ENCODE data around the gene SNX6. TPM values are rescaled to one million over a fixed set of nuclear protein-coding genes. Genes with fewer than 3 reads are reported as not detected.
"Not testable (repeated sequence)": the region's sequence is repeated elsewhere in the genome, so short reads cannot be mapped to it uniquely, and the experiment has no call there.

SNX6 gene
- total RNA-seq, 1 donor from 2014 or later = 129 TPM

DNA sequence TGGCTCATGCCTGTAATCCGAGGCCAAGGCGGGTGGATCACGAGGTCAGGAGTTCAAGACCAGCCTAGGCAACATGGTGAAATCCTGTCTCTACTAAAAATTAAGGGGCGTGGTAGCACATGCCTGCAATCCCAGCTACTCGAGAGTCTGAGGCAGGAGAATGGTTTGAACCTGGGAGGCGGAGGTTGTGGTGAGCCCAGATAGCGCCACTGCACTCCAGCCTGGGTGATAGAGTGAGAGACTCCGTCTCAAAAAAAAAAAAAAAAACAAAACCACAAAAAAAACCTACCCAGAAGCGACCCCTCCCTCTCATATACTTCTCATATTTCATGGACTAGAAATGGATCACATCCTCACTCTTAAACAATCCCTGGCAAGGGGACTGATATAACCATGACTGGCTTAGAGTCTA is 4.4 kb upstream of the SNX6 start:
- not testable (repeated sequence) for DNase-seq (ENCODE audit: low spot score)

DNA sequence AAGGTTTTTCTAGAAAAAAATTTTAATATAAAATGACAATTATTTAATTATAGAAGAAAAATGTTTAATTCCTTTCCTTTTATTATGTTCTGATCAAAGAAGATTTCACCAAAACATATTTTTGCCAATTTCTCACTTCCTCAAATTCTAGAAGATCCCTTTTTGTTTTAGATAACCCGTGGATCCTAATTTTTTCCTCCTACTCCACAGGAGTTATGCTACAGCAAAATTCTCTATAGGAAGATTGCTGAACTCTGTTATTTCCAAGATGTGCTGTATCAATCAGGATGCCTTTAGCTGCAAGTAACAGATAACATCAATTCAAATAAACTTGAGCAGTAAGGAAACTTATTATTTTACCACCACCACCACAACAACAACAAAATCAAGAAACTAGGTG is 3.8 kb upstream of the SNX6 start:
- no peak for DNase-seq (ENCODE audit: low spot score)

DNA sequence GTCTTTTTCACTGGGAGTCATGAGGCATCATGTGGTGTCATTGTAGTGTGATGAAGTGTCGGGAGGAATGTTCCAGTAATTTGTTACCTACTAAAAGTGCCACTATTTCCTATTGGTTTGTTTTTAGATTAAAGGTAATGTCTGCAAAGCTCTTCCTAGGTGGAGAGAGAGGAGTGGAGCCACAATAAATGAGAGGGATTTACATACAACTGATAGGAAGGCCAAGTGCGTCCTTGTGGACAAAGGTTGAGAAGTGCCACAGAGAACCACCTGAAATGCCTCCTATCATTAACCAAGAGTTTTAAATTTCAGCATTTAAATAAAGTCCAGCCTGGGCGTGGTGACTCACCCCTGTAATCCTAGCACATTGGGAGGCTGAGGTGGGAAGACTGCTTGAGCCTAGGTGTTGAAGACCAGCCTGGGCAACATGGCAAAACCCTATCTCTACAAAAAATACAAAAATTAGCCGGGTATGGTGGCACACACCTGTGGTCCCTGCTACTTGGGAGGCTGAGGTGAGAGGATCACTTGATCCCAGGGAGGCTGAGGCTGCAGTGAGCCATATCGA is 2.5 kb upstream of the SNX6 start:
- DNase-seq (ENCODE audit: low spot score) = no peak

DNA sequence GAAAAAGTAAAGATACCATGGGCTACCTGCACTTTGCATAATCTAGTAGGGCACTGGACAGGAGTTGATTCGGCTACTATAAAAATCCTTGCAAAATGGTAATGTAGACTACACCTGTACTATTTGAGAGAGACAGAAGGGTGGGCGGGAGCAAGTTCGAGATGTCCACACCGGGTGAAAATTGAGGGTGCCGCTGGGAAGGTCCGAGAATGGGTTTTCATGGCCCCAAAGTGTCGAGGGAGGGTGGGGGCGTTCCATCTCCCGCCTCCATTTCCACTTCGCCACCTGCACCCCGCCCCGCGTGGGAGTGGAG is 648 bp downstream of the SNX6 start:
- no peak for DNase-seq (ENCODE audit: low spot score)

DNA sequence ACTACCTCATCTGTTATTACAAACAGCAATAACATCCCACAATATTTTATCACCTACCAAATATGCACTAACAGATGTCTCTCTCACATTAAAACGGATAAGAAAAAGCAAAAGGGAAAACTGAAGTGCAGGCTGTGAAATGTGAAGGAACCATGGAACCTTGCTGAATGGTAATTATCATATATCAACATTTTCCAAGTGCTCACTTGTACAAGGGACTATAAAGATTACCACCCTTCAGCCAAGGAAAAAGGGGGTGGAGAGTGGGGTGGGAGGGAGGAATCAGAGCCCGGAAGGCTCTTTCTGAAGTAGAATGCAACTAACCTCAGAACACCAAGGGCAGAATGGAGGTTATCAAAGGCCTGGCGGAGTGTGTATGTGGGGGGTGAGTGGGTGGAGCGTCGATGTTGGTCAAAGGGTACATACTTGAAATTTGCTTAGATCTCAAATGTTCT is 1.2 kb downstream of the SNX6 start:
- no peak for DNase-seq (ENCODE audit: low spot score)

DNA sequence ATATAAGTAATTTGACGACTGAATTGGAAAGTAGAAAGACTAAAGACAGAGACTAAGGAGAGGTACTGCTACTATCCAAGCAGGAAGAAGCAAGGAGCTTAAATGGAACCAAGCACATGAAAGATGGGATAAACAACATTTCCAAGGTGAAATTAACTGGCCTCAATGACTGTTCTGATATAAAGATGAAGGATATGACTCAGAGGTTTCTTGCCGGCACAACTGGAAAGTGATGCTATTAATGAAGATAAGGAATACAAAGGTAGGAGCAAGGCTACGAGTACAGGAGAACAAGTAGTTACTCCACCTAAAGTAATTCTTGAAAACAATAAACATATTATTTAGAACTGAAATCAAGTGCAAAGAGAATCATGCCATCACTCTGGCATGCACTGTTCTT is 6.4 kb downstream of the SNX6 start:
- DNase-seq (ENCODE audit: low spot score) = no peak

DNA sequence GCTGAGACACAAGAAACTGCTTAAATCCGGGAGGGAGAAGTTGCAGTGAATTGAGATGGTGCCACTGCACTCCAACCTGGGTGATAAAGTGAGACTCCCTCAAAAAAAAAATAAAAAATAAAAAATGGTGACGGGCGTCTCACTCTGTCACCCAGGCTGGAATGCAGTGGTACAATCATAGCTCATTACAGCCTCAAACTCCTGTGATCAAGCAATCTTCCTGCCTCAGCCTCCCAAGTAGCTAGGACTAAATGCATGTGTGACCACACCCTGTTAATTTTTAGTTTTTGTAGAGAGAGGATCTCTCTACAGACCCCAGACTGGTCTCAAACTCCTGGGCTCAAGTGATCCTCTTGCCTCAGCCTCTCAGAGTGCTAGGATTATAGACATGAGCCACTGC is 9.1 kb downstream of the SNX6 start:
- no peak for DNase-seq (ENCODE audit: low spot score)

DNA sequence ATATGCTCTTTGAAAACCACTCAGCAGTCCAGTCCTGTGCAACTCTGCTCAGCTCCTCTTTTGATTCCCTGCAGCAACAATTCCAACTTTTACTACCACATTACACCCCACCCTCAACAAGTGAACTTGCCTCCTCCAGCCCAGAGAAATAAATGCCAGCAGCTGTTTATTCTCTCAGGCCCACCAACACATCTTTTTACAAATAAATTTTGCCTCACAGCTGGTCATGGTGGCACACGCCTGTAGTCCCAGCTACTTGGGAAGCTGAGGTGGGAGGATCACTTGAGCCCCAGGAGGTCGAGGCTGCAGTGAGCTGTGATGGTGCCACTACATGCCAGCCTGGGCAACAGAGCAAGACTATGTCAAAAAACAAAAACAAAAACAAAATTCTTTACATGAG is 9.8 kb downstream of the SNX6 start:
- DNase-seq (ENCODE audit: low spot score) = no peak

DNA sequence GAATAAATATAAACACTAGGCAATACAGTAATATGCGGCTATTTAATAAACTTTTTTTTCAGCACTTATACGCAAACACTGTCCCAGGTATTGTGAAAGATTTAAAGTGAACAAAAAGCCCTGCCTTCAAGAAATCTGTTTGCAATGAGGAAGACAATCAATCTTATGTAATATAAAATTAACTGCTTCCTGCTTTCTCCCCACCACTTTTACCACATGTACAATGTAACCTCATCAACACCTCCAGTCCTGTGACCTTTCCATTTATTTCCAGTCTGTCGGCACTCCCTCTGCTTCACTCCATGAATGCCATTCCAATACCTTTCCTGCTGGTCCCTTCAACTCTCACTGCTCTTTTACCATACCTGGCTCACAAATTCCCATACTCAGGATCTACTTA is 10.5 kb downstream of the SNX6 start:
- no peak for DNase-seq (ENCODE audit: low spot score)

DNA sequence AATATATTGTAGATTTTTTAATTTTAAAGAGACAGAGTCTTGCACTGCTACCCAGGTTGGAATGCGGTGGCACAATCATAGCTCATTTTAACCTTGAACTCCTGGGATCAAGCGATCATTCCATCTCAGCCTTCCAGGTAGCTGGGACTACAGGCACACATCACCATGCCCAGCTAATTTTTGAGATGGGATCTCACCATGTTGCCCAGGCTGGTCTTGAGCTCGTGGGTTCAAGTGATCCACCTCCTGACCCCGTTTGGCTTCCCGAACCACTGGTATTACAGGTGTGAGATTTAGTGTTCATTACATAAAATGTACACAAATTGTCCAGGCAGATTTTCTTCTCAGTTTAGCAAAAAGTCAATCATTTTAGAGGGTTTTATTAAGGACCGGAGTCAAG is 13.6 kb downstream of the SNX6 start:
- no peak for DNase-seq (ENCODE audit: low spot score)

DNA sequence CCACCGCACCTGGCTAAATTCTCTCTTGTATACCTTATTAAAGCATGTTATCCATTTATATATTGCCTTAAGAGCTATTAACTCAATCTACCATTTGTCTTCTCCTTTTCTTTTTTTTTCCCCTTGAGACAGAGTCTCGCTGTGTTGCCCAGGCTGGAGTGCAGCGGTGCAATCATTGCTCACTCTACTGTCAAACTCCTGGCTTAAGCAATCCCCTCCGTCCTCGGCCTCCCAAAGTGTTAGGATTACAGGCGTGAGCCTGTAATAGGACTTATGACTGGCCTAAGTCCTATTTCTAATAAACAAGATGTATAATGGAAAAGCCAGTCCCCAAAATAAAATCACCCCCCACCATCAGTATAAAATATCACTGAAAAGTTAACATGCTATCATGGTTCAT is 14.4 kb downstream of the SNX6 start:
- no peak for DNase-seq (ENCODE audit: low spot score)

DNA sequence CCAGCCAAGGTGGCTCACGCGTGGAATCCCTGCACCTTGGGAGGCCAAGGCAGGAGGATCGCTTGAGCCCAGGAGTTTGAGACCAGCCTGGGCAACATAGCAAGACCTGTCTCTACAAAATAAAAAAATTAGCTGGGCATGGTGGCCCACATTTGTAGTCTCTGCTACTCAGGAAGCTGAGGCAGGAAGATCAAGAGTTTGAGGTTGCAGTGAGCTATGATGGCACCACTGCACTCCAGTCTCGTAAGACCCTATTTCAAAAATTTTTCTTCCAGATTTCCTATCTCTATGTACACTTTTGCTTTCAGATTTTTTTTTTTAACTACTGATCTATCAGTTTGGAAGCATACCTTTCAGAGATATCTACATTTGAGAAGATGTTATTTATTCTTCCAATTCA is 15.3 kb downstream of the SNX6 start:
- DNase-seq (ENCODE audit: low spot score) = no peak

DNA sequence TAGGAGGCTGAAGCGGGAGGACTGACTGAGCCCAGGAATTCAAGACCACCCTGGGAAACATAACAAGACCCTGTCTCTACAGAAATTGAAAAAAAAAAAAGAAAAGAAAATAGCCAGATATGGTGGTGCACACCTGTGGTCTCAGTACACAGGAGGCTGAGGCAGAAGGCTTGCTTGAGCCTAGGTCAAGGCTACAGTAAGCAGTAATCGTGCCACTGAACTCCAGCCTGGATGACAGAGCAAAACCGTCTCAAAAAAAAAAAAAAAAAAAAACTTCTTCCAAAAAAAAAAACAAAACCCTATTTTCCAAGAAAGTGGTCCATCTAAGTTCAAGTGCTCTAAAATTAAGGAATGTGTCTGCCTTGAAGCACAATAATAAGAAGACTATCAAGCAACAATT is 19.8 kb downstream of the SNX6 start:
- no peak for DNase-seq (ENCODE audit: low spot score)

DNA sequence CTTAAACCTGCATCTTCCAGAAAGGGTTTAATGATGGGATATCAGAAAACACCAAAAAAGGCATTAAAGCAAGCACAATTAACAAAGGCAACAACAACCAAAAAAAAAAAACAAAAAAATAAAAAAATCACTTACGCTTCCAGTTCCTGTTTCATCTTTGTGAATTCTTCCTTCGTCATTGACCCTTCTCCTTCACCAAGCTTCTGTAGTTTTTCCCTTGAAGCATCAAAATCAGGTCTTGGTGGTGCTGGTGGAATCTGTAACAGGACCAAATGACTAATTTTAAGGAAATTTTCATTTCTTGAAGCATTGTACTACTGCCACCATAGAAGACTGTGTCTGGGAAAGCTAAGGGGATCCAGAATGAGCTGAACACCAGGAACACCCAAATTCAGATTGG is 24.5 kb downstream of the SNX6 start:
- no peak for DNase-seq (ENCODE audit: low spot score)

DNA sequence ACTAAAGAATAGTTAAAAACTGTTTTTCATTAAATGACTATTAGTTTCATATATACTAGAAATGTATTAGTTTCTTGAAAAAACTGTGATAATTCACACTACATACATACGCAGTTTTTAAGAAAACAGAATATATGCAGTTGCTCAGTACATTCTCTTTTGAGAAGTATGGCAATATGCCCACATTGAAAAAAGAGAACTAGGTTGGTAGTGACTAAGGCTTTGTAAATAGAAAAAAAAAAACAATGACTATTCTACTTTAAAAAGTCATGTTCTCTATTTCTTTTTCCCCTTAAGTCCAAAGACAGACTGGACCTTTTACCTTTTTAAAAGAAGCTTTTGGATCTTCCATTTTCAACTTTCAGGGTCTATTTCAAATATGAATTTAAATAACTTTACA is 25.0 kb downstream of the SNX6 start:
- DNase-seq (ENCODE audit: low spot score) = no peak

DNA sequence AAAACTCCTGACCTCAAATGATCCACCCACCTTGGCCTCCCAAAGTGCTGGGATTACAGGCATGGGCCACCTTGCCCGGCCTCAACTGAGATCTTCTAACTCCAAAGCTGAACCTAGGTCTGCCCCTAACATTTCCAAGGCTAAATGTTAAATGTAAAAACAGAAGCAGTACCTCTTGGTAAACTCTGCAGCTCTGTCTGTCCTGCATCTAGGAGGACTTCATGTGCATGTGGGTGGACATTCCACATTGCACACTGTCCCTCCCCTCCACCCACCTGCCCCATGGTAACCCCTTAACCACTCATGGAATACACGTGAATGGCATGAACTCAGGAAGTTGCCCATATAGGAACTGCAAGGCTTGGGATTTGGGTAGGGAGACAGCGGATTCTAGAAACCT is 33.1 kb downstream of the SNX6 start:
- no peak for DNase-seq (ENCODE audit: low spot score)

DNA sequence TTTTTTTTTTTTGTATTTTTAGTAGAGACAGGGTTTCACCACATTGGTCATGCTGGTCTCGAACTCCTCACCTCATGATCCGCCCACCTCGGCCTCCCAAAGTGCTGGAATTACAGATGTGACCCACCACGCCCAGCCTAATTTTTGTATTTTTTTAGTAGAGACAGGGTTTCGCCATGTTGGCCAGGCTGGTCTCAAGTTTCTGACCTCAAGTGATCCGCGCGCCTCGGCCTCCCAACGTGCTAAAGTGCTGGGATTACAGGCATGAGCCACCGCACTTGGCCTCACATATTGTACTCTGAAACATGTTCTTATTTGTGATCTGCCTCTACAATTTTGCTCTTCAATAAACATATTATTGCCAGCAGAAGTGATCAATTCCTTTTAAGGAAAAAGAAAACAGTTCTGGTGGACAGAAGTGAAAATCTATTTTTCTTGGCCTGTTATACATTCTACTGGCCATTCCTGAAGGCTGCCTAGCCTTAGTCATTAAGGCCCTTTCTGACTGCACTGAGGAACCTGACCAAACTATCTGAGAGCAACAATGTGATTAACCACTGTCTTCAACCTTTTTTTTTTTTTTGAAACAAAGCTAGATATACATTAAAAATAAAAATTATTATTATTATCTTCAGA is 36.1 kb downstream of the SNX6 start:
- no peak for DNase-seq (ENCODE audit: low spot score)

DNA sequence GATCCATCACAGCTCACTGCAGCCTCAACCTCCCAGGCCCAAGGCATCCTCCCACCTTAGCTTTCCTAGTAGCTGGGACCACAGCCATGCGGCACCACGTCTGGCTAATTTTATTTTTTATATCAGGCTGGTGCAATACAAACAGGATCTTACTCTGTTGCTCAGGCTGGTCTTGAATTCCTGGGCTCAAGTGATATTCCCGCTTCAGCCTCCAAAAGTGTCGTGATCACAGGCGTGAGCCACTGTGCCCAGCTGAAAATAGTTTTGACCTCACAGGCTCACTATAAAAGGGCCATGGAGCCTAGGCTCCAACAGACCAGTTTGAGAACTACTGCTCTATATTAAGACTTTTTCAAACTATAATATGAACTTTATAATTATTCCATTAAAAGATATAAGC is 37.3 kb downstream of the SNX6 start:
- no peak for DNase-seq (ENCODE audit: low spot score)

DNA sequence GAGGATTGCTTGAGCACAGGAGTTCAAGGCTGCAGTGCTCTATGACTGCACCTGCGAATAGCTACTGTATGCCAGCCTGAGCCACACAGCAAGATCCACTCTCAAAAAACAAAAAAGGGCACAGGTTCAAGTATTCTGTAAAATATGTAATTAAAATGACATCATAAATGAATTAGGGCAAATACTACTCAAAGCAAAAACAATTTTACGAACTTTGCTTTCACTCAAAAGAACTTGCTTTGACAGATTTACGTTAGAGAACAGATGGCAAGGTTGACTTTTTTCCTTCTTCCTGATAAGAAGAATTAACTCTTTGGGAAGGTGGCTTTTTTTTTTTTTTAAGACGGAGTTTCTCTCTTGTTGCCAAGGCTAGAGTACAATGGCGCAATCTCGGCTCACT is 46.4 kb downstream of the SNX6 start:
- no peak for DNase-seq (ENCODE audit: low spot score)

DNA sequence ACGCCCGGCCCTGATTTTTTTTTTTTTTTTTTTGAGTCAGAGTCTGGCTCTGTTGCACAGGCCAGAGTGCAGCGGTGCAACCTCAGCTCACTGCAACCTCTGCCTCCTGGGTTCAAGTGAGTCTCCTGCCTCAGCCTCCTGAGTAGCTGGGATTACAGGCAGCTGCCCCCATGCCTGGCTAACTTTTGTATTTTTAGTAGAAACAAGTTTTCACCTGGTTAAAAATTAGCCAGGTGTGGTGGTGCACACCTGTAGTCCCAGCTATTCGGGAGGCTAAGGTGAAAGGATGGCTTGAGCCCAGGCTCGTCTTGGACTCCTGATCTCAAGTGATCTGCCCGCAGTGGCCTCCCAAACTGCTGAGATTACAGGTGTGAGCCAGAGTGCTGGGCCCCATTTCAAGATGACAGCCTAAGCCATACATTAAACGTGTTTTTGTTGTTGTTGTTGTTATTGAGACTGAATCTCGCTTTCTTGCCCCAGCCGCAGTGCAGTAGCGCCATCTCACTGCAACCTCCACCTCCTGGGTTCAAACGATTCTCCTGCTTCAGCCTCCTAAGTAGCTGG is 47.7 kb downstream of the SNX6 start:
- DNase-seq (ENCODE audit: low spot score) = no peak

DNA sequence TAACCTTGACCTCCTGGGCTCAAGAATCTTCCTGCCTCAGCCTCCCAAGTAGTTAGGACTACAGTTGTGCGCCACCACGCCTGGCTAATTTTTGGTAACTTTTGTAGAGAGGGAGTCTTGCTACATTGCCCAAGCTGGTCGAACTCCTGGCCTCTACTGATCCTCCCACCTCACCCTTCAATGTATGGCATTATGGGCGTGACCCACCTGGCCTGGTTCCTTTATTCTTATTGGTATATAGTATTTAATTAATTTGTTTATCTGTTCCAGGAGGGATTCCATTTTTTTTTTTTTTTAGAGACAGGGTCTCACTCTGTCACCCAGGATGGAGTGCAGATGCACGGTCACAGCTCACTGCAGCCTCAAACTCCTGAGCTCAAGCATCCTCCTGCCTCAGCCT is 49.6 kb downstream of the SNX6 start:
- no peak for DNase-seq (ENCODE audit: low spot score)

DNA sequence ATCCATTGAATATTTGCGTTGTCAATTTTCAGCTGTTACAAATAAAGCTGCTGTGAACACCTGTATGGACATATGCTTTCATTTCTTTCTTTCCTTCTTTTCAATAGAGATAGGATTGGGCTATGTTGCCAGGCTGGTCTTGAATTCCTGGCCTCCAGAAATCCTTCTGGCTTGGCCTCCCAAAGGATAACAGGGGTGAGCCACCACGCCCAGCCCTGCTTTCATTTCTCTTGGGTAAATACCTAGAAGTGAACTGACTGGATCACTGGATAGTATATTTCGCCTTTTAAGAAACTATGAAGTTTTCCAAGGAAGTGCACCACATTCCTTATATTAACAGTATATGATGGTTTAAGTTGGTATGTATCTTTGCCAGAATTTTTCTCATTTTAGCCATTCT is 58.2 kb downstream of the SNX6 start:
- no peak for DNase-seq (ENCODE audit: low spot score)

DNA sequence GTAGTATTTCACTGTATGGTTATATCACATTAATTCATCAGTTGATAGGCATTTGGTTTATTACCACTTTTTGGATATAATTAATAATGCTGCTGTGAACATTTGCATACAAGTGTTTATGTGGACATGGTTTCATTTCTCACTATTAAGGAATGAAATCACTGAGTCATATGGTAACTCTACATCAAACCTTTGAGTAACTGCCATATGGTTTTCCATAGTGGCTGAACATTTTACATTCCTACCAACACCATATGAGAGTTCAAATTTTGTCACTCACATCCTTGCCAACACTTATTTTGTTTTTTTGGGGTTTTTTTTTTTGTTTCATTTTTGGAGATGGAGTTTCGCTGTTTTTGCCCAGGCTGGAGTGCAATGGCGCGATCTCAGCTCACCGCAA is 60.2 kb downstream of the SNX6 start:
- no peak for DNase-seq (ENCODE audit: low spot score)

DNA sequence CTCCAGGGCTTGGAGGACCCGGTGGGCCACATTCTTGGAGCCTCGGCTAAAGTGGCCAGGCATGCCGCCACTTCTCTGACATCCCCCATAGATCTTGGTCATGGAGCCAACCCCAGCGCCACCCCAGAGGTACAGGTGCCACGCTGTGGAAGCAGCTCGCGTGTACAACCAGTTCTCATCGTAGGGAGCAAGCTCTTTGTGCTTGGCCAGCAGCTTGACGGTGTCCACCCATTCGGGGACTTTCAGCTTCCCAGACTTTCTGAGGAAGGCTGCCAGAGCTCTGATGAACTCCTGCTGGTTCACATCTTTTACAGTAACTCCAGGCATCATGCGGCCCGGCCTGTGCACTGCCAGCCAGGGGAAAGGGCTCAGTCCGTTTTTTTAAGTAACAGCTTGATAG is 61.1 kb downstream of the SNX6 start:
- DNase-seq (ENCODE audit: low spot score) = no peak

Measured in umbilical cord (tissue), 2 donors.